ENCODE results near the gene TMEM181.
A peak's percentile ranks its signal among the peaks of the same experiment; 100 is the strongest.
"Not testable (repeated sequence)": the region's sequence is repeated elsewhere in the genome, so short reads cannot be mapped to it uniquely, and the experiment has no call there.

TMEM181 gene

DNA sequence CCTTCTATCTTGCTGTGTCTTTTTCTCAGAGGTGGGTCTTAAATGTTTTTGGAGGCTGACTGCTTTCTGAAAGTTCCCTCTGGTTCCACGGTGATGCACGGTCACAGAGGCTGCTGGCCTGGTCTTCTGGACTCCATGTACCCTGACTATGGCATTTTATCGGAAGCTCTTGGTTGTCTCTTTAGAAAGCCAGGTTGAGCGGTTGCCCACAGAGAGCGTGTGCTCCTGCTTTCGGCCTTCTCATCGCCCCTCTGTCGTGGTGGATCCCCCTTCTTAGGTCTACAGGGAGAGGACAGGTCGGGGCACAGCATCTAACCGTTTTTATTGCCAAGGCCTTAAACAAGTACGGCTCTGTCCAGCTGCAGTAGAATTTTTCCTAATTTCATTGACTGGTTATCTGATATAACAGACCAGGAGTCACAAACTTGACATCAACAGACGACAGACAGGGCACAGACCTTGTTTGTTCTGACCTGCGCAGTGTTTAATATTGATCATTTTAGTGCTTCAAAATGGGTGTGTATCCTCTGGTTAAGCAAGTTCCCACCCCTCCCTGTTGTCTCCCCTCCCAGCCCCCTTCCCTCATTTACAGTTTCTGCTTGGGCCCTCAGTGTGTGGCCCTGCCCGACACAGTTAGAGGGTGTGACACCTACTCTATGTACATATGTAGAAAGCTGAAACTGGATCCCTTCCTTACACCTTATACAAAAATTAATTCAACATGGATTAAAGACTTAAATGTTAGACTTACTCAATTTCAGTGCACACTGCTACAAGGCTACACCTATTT is 114.6 kb downstream of the TMEM181 start:
- no peak overlapping the region for H3K4me3 ChIP-seq
- TF ChIP-seq, protein P1, sequence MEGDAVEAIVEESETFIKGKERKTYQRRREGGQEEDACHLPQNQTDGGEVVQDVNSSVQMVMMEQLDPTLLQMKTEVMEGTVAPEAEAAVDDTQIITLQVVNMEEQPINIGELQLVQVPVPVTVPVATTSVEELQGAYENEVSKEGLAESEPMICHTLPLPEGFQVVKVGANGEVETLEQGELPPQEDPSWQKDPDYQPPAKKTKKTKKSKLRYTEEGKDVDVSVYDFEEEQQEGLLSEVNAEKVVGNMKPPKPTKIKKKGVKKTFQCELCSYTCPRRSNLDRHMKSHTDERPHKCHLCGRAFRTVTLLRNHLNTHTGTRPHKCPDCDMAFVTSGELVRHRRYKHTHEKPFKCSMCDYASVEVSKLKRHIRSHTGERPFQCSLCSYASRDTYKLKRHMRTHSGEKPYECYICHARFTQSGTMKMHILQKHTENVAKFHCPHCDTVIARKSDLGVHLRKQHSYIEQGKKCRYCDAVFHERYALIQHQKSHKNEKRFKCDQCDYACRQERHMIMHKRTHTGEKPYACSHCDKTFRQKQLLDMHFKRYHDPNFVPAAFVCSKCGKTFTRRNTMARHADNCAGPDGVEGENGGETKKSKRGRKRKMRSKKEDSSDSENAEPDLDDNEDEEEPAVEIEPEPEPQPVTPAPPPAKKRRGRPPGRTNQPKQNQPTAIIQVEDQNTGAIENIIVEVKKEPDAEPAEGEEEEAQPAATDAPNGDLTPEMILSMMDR (IDR thresholded peaks at IDR 0.05): no peak
- no peak for DNase-seq (ENCODE audit: low spot score)
- no peak overlapping the region for H3K27ac ChIP-seq

DNA sequence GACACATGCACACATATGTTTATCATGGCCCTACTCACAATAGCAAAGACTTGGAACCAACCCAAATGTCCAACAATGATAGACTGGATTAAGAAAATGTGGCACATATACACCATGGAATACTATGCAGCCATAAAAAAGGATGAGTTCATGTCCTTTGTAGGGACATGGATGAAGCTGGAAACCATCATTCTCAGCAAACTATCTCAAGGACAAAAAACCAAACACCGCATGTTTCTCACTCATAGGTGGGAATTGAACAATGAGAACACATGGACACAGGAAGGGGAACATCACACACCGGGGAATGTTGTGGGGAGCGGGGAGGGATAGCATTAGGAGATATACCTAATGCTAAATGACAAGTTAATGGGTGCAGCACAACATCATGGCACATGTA is 117.2 kb downstream of the TMEM181 start:
- not testable (repeated sequence) for DNase-seq (ENCODE audit: low spot score); H3K27ac ChIP-seq; H3K4me3 ChIP-seq

DNA sequence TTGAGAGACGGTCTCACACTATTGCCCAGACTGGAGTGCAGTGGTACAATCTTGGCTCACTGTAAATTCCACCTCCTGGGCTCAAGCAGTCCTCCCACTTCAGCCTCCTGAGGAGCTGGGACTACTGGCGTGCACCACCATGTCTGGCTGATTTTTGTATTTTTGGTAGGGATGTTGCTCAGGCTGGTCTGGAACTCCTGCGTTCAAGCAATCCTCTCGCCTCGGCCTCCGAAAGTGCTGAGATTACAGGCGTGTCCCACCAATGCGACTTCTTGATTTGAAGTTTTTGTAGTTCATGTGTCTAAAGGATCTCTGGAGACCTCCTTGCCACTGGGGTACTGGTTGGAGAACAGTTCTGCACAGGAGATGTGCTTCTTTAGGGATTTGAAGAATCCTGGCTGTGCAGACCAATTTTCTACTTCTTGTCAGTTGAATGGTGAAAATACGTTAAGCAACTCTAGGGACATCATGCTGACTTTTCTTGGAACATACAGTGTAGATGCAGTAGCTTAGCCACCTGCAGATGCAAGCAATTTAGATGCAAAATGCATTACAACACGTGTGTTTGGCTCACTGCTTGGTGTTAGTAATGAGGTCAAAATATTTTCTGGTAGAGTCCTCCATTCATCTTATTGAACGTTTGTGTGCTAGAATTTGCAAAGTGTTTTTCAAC is 118.2 kb downstream of the TMEM181 start:
- Histone ChIP-seq H3K27ac (no peak overlapping the region), H3K4me3 (no peak overlapping the region)
- TF ChIP-seq, protein P1 (IDR thresholded peaks at IDR 0.05): no peak
- DNase-seq (ENCODE audit: low spot score): peak; percentile 53

DNA sequence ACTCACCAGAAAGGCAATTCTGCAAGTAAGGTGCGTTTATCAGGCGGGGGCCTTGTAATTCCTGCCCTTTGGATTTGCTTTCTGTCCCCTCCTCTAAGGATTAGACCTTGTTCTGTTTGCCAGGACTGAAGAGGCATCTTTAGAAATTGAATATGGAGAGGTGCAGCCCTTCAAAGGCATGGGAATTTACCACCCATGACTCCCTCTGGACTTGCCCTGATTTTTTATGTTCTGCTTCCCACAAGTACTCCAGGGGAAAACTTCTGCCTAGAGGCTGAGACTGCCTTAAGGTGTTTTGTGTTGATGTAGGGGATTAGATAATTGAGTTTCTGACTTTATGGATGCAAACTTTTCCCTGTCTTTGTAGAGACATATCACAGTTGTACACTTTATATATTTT is 120.1 kb downstream of the TMEM181 start:
- no peak for DNase-seq (ENCODE audit: low spot score)
- Histone ChIP-seq H3K4me3 (no peak overlapping the region), H3K27ac (no peak overlapping the region)
- TF ChIP-seq, protein P1 (IDR thresholded peaks at IDR 0.05): no peak

DNA sequence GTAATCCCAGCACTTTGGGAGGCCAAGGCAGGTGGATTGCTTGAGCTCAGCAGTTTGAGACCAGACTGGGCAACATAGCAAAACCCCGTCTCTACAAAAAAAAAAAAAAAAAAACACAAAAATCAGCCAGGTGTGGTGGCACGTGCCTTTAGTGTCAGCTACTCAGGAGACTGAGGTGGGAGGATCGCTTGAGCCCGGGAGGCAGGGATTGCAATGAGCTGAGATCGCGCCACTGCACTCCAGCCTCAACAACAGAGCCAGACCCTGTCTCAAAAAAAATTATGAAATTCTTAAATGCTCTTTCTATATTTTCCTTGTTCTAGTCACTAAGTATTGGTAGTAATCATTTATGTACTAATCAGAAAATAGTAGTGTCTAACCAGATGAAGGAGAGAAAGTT is 120.6 kb downstream of the TMEM181 start:
- H3K4me3 ChIP-seq: no peak overlapping the region
- no peak for DNase-seq (ENCODE audit: low spot score)
- TF ChIP-seq, protein P1 (IDR thresholded peaks at IDR 0.05): no peak
- no peak overlapping the region for H3K27ac ChIP-seq

DNA sequence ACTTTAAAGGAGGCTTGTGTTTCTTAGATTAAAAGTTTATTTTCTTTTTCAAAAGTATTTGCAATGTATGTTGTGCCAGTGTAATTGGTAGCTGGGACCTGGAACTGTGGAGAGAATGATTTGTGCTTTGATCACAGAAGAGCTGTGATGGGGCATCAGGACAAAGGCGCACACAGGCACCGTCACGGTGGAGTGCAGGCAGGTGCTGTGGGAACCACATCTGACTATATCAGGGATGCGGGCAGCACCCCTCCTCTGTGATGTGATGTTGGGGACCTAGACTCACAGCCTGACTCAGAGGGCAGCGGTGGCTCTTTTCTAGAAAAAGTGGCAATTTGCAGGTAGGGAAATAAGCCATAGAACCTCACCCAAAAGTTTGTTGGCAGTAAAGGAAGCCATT is 124.4 kb downstream of the TMEM181 start:
- DNase-seq (ENCODE audit: low spot score): peak; percentile 46
- no peak overlapping the region for H3K4me3 ChIP-seq
- no peak overlapping the region for H3K27ac ChIP-seq
- TF ChIP-seq, protein P1 (IDR thresholded peaks at IDR 0.05): no peak

DNA sequence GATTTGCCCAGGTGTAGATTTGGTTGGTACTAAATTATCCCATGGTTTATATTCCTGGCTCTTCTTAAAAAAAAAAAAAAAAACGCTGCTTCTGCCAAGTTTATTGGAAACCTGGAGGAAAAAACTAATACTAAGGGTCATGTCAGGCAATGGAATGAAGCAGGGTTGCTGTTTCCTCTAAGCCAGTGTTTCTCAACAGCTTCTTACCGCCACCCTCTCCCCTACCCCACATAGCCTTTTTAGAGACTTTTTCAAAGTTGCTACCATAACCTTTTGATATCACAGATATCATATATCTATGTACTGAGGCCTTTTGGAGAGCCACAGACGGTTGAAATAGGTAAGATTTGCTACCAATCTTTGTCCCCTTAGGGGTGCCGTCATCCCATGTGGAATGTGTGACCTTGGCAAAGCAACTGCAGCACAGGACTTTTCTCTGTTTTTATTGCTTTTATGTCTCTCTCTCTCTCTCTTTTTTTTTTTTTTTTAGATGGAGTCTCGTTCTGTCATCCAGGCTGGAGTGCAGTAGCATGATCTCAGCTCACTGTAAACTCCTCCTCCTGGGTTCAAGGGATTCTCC is 124.9 kb downstream of the TMEM181 start:
- TF ChIP-seq, protein P1 (IDR thresholded peaks at IDR 0.05): no peak
- no peak overlapping the region for H3K4me3 ChIP-seq
- DNase-seq (ENCODE audit: low spot score): peak; percentile 5
- H3K27ac ChIP-seq: no peak overlapping the region

All from coronary artery (tissue), 2 donors.